HUES64 (cell line): Measurements from ENCODE around the gene SDHA.
"Not testable (repeated sequence)": the region's sequence is repeated elsewhere in the genome, so short reads cannot be mapped to it uniquely, and the experiment has no call there.

ENCODE experiments used
- H3K27ac ChIP-seq: 2 replicates; pipeline ENCODE4 v1.7.0; 2013; ENCODE audit warnings: low read depth, low read length, inconsistent platforms
- H3K27me3 ChIP-seq: 2 replicates; pipeline ENCODE4 v1.6.1; 2013; ENCODE audit warnings: mild to moderate bottlenecking, low read length; ENCODE audit not compliant: insufficient read depth
- H3K36me3 ChIP-seq: 2 replicates; pipeline ENCODE4 v1.6.1; 2013; ENCODE audit warnings: mild to moderate bottlenecking, low read length; ENCODE audit not compliant: insufficient read depth
- H3K4me1 ChIP-seq: 2 replicates; pipeline ENCODE4 v1.6.1; 2013; ENCODE audit warnings: mild to moderate bottlenecking, low read length, moderate library complexity; ENCODE audit not compliant: insufficient read depth
- H3K4me3 ChIP-seq: 2 replicates; pipeline ENCODE4 v1.5.1; 2013; ENCODE audit warnings: mild to moderate bottlenecking, low read length, moderate library complexity
- H3K9ac ChIP-seq: 2 replicates; pipeline ENCODE4 v1.6.1; 2013; ENCODE audit warnings: mild to moderate bottlenecking, low read depth, low read length
- H3K9me3 ChIP-seq: 2 replicates; pipeline ENCODE4 v1.6.1; 2013; ENCODE audit warnings: low read depth, low read length; ENCODE audit not compliant: insufficient read depth
- WGBS: fragments of 150-250, 120-280 bp; methylation state at CpG from one replicate; pipeline ENCODE4 v1.1.7; 2013; ENCODE audit warnings: missing lambda C conversion rate; 5-methylcytosine and 5-hydroxymethylcytosine counted together

Gene SDHA

GRCh38 chr5:270340-270739 lies 52.2 kb downstream of the SDHA start:
- H3K9ac ChIP-seq: no peak overlapping the region
- no peaks in the 10 kb centered on the region for H3K4me1 ChIP-seq
- H3K4me3 ChIP-seq: no peak overlapping the region
- no peaks in the 10 kb centered on the region for H3K9me3 ChIP-seq
- H3K27ac ChIP-seq: no peak overlapping the region
- 91% methylated on average over 17 of the region's 17 CpGs for WGBS
- H3K36me3 ChIP-seq: peaks cover 21% of the 10 kb centered on the region
- H3K27me3 ChIP-seq: no peaks in the 10 kb centered on the region

- H3K27me3 ChIP-seq, H3K4me1 ChIP-seq, H3K9me3 ChIP-seq, H3K27ac ChIP-seq: not testable (repeated sequence)
- Histone ChIP-seq H3K36me3 (peaks cover 30% of the 10 kb centered on the region), H3K9ac (peak overlapping the region; percentile 76), H3K4me3 (peak overlapping the region; percentile 91)
- WGBS: under 1% methylated on average over 41 of the region's 41 CpGs
Measured at GRCh38 chr5:271828-272167, 53.7 kb downstream of the SDHA start.

- Histone ChIP-seq H3K36me3 (peaks cover 32% of the 10 kb centered on the region), H3K4me3 (0 out of 2 replicates have a peak overlapping the region, but pooled peaks have one; percentile 29)
- H3K9ac ChIP-seq, H3K4me1 ChIP-seq, H3K27ac ChIP-seq, H3K27me3 ChIP-seq, H3K9me3 ChIP-seq: not testable (repeated sequence)
- 91% methylated on average over 9 of the region's 9 CpGs for WGBS
Measured at GRCh38 chr5:273091-273490, 55.0 kb downstream of the SDHA start.

- 96% methylated on average over 6 of the region's 7 CpGs for WGBS
- H3K9me3 ChIP-seq, H3K27ac ChIP-seq, H3K4me3 ChIP-seq, H3K4me1 ChIP-seq, H3K9ac ChIP-seq, H3K27me3 ChIP-seq: not testable (repeated sequence)
- H3K36me3 ChIP-seq: peaks cover 32% of the 10 kb centered on the region
Measured at GRCh38 chr5:273491-273890, 55.4 kb downstream of the SDHA start.

GRCh38 chr5:274346-274745 lies 56.2 kb downstream of the SDHA start:
- H3K4me3 ChIP-seq, H3K9me3 ChIP-seq, H3K27me3 ChIP-seq, H3K4me1 ChIP-seq, H3K27ac ChIP-seq, H3K9ac ChIP-seq: not testable (repeated sequence)
- WGBS: 95% methylated on average over 4 of the region's 7 CpGs
- peaks cover 32% of the 10 kb centered on the region for H3K36me3 ChIP-seq

GRCh38 chr5:278646-279045 lies 60.5 kb downstream of the SDHA start:
- H3K4me1 ChIP-seq: no peaks in the 10 kb centered on the region
- peaks cover 32% of the 10 kb centered on the region for H3K36me3 ChIP-seq
- H3K27ac ChIP-seq: no peak overlapping the region
- H3K4me3 ChIP-seq: no peak overlapping the region
- H3K9me3 ChIP-seq: peaks cover 14% of the 10 kb centered on the region
- no peaks in the 10 kb centered on the region for H3K27me3 ChIP-seq
- H3K9ac ChIP-seq: no peak overlapping the region
- WGBS: 93% methylated on average over 9 of the region's 9 CpGs

- 83% methylated on average over 14 of the region's 14 CpGs for WGBS
- peaks cover 30% of the 10 kb centered on the region for H3K36me3 ChIP-seq
- peaks cover 14% of the 10 kb centered on the region for H3K9me3 ChIP-seq
- H3K27ac ChIP-seq, H3K9ac ChIP-seq, H3K27me3 ChIP-seq, H3K4me1 ChIP-seq, H3K4me3 ChIP-seq: not testable (repeated sequence)
Measured at GRCh38 chr5:279051-279665, 61.0 kb downstream of the SDHA start.

GRCh38 chr5:285991-286557 lies 68.0 kb downstream of the SDHA start:
- Histone ChIP-seq H3K9me3 (peaks cover 14% of the 10 kb centered on the region), H3K27me3 (no peaks in the 10 kb centered on the region), H3K9ac (no peak overlapping the region), H3K4me3 (no peak overlapping the region), H3K36me3 (peaks cover 11% of the 10 kb centered on the region; the same call in 1 of the 2 replicates), H3K27ac (no peak overlapping the region), H3K4me1 (no peaks in the 10 kb centered on the region)
- 96% methylated on average over 14 of the region's 14 CpGs for WGBS

GRCh38 chr5:290200-290599 lies 72.1 kb downstream of the SDHA start:
- 89% methylated on average over 4 of the region's 13 CpGs for WGBS

GRCh38 chr5:291345-291744 lies 73.2 kb downstream of the SDHA start:
- H3K27ac ChIP-seq, H3K9me3 ChIP-seq, H3K9ac ChIP-seq, H3K36me3 ChIP-seq, H3K4me3 ChIP-seq, H3K27me3 ChIP-seq, H3K4me1 ChIP-seq: not testable (repeated sequence)
- WGBS: 94% methylated on average over 10 of the region's 10 CpGs

More at GRCh38 chr5:290200-290599, 72.1 kb downstream of the SDHA start:
- not testable (repeated sequence) for H3K9me3 ChIP-seq, H3K27ac ChIP-seq, H3K36me3 ChIP-seq, H3K4me1 ChIP-seq, H3K27me3 ChIP-seq, H3K4me3 ChIP-seq, H3K9ac ChIP-seq

- H3K4me3 ChIP-seq, H3K27me3 ChIP-seq, H3K4me1 ChIP-seq, H3K27ac ChIP-seq, H3K36me3 ChIP-seq, H3K9ac ChIP-seq, H3K9me3 ChIP-seq: not testable (repeated sequence)
- 92% methylated on average over 15 of the region's 17 CpGs for WGBS
Measured at GRCh38 chr5:294788-295187, 76.7 kb downstream of the SDHA start.

GRCh38 chr5:296207-296606 lies 78.1 kb downstream of the SDHA start:
- not testable (repeated sequence) for H3K27me3 ChIP-seq, H3K9ac ChIP-seq, H3K9me3 ChIP-seq, H3K36me3 ChIP-seq, H3K4me3 ChIP-seq, H3K27ac ChIP-seq, H3K4me1 ChIP-seq
- 91% methylated on average over 10 of the region's 10 CpGs for WGBS
